Prostate gland (tissue), 2 donors: ENCODE data around the gene PRKD1.
"Not testable (repeated sequence)": the region's sequence is repeated elsewhere in the genome, so short reads cannot be mapped to it uniquely, and the experiment has no call there.

Source experiments
- CTCF ChIP-seq, 4 experiments: fragments of 200-600 bp in 2 of 4; fragments of 450-650 bp in 2 of 4; sonication (generic) in 2 of 4; IDR thresholded peaks; 1 replicate in 3 of 4; 2 replicates in 1 of 4; pipeline ENCODE4 v1.5.1; 2016 to 2019; ENCODE audit warnings: antibody characterized with exemption in 4 of 4, mild to moderate bottlenecking in 2 of 4, moderate library complexity in 2 of 4
- POLR2A ChIP-seq: fragments of 450-650 bp; IDR thresholded peaks from one replicate; pipeline ENCODE4 v1.6.1; 2016; ENCODE audit warnings: antibody characterized with exemption, mild to moderate bottlenecking
- POLR2AphosphoS5 ChIP-seq: sonication (generic); formaldehyde crosslinking; IDR thresholded peaks from one replicate; pipeline ENCODE4 v1.6.1; 2017; ENCODE audit warnings: antibody characterized with exemption

GRCh38 chr14:29853691-29854090, 74.0 kb downstream of the PRKD1 start:
- not testable (repeated sequence) for TF ChIP-seq CTCF (IDR thresholded peaks at IDR 0.05); POLR2A; POLR2AphosphoS5
